Measurements from ENCODE around the gene RALBP1. TPM values are rescaled to one million over a fixed set of nuclear protein-coding genes. Genes with fewer than 3 reads are reported as not detected.

The RALBP1 gene
- total RNA-seq, 1 donor from 2014 or later, result 53.3 TPM

DNA sequence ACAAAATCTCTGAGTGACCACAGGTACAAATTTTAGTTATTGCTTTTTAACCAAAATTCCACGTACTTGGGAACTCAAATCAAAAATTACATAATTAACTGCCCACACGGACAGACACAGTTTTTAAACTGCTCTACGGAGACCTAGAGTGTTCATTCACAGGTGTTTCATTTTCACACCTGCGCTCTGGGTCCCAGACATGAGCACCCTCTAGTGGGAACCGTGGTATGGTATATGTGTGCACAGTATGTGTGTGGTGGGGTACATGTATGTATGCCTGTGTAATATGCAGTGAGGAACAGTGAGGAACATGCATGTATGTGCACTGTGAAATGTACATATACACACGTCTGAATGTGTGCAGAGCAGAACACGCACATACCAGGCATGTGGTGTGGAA is 74.1 kb downstream of the RALBP1 start:
- H3K36me3 ChIP-seq, result peaks cover 88% of the 10 kb centered on the region
- intact Hi-C loops (cut with DNase I), result no loop called here
- no peaks in the 10 kb centered on the region for H3K9me3 ChIP-seq
- TF ChIP-seq, protein P1, sequence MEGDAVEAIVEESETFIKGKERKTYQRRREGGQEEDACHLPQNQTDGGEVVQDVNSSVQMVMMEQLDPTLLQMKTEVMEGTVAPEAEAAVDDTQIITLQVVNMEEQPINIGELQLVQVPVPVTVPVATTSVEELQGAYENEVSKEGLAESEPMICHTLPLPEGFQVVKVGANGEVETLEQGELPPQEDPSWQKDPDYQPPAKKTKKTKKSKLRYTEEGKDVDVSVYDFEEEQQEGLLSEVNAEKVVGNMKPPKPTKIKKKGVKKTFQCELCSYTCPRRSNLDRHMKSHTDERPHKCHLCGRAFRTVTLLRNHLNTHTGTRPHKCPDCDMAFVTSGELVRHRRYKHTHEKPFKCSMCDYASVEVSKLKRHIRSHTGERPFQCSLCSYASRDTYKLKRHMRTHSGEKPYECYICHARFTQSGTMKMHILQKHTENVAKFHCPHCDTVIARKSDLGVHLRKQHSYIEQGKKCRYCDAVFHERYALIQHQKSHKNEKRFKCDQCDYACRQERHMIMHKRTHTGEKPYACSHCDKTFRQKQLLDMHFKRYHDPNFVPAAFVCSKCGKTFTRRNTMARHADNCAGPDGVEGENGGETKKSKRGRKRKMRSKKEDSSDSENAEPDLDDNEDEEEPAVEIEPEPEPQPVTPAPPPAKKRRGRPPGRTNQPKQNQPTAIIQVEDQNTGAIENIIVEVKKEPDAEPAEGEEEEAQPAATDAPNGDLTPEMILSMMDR (IDR thresholded peaks at IDR 0.05), result no peak
- H3K4me3 ChIP-seq, result no peak overlapping the region
- no peak overlapping the region for H3K27ac ChIP-seq
- DNase-seq (no peak), ATAC-seq (peak; percentile 12)
- no peaks in the 10 kb centered on the region for H3K4me1 ChIP-seq
- no peaks in the 10 kb centered on the region for H3K27me3 ChIP-seq

DNA sequence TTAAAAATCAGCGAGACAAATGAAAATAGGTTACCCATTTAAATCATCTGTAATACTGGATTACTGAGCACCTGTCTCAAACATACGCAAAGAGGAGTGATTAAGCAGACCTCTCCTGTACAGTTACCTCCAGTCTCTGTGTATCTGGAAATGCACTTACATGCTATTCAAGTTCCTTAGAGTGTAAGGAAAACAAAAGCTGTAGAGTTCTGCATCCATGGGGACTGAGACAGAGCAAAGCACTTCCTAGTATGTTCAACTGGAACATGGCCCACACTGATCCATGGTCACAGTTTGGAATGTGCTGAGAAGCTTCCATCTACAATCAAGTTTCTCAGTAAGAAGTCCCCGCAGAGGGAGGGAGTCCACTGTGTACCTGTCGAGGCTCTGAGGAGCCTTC is 75.1 kb downstream of the RALBP1 start:
- ATAC-seq (peak; percentile 65), DNase-seq (no peak)
- H3K9me3 ChIP-seq, result no peaks in the 10 kb centered on the region
- H3K4me1 ChIP-seq, result no peaks in the 10 kb centered on the region
- H3K27ac ChIP-seq, result no peak overlapping the region
- TF ChIP-seq, protein P1 (IDR thresholded peaks at IDR 0.05), result no peak
- H3K4me3 ChIP-seq, result no peak overlapping the region
- intact Hi-C loops (cut with DNase I), result no loop called here
- H3K36me3 ChIP-seq, result peaks cover 93% of the 10 kb centered on the region
- no peaks in the 10 kb centered on the region for H3K27me3 ChIP-seq

DNA sequence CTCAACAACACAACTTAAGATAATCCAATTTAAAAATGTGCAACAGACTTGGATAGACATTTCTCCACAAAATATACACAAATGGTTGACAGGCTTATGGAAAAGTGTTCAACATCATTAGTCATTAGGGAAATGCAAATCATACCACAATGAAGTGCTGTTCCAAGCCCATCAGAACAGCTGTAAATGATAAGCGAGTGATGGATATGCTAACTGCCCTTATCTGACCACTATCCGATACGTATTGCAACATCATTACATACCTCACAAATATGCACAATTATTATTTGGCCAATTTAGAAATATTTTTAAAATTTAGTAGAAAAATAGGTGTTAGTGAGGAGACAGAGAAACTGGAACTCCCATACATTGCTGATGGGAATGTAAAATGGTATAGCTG is 76.9 kb downstream of the RALBP1 start:
- Histone ChIP-seq H3K36me3 (peaks cover 94% of the 10 kb centered on the region), H3K27me3 (no peaks in the 10 kb centered on the region), H3K4me3 (no peak overlapping the region), H3K9me3 (no peaks in the 10 kb centered on the region), H3K4me1 (no peaks in the 10 kb centered on the region), H3K27ac (no peak overlapping the region)
- DNase-seq, result no peak
- intact Hi-C loops (cut with DNase I), result no loop called here
- TF ChIP-seq, protein P1 (IDR thresholded peaks at IDR 0.05), result no peak
- no peak for ATAC-seq

DNA sequence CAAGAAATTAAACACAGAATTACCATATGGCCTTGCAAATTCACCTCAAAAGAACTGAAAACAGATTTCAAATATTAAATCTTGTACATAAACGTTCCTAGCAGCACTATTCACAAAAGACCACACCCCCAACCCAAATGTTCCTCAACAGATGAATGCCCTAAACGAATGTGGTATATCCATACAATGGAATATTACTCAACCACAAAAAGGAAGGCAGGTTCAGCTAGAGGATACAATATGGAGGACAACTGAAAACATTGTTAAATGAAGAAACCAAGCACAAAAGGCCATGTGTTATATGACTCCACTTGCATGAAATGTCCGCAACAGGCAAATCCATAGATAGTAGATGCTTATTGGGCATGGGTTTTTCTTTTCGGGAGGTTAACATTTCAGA is 77.3 kb downstream of the RALBP1 start:
- intact Hi-C loops (cut with DNase I), result no loop called here
- peaks cover 94% of the 10 kb centered on the region for H3K36me3 ChIP-seq
- no peaks in the 10 kb centered on the region for H3K27me3 ChIP-seq
- no peak for DNase-seq
- no peaks in the 10 kb centered on the region for H3K4me1 ChIP-seq
- no peak for ATAC-seq
- no peaks in the 10 kb centered on the region for H3K9me3 ChIP-seq
- TF ChIP-seq, protein P1 (IDR thresholded peaks at IDR 0.05), result no peak
- no peak overlapping the region for H3K4me3 ChIP-seq
- H3K27ac ChIP-seq, result no peak overlapping the region

DNA sequence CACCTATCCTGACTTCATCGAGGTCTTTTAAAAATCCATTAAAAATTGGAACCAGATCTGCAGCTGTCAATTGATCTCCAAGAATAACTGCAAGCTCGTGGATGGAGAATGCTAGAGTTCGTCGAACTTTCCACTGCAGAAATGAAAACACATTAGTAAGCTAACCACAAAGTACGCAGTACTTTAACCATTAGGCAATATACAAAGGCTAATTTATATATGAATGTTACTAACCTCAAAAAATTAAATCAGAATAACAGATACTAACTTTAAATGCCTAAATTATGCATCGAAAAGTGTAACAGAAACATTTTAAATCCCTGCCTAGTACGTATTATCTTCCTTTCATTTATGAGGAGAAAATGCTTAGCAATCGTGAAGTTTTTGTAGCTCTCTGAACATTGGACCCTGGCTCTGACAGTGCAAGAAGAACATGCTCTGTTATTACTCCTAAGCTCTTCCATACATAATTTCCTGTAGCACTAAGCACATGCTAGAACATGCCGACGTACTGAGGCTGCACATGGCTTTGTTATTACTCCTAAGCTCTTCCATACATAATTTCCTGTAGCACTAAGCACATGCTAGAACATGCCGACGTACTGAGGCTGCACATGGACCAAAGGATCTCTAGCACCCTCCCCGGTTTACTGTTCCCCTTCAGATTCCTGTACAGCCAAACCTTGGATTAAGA is 82.1 kb downstream of the RALBP1 start:
- TF ChIP-seq, protein P1 (IDR thresholded peaks at IDR 0.05), result no peak
- intact Hi-C loops (cut with DNase I), result no loop called here
- peaks cover 94% of the 10 kb centered on the region for H3K36me3 ChIP-seq
- ATAC-seq, result no peak
- H3K27ac ChIP-seq, result no peak overlapping the region
- no peaks in the 10 kb centered on the region for H3K4me1 ChIP-seq
- no peaks in the 10 kb centered on the region for H3K9me3 ChIP-seq
- H3K27me3 ChIP-seq, result no peaks in the 10 kb centered on the region
- no peak for DNase-seq
- no peak overlapping the region for H3K4me3 ChIP-seq

Measured in upper lobe of right lung (tissue), 1 donor.